ENCODE measurements around the gene UGT2B15.
"Not testable (repeated sequence)": the region's sequence is repeated elsewhere in the genome, so short reads cannot be mapped to it uniquely, and the experiment has no call there.

UGT2B15 gene

GRCh38 chr4:68670479-68670939, at the start of gene UGT2B15:
UGT2B15 (minus strand) TSS chr4:68670652; CDS start chr4:68670618, 34 bp downstream.
- not testable (repeated sequence) for DNase-seq (ENCODE audit: low read depth)

DNA sequence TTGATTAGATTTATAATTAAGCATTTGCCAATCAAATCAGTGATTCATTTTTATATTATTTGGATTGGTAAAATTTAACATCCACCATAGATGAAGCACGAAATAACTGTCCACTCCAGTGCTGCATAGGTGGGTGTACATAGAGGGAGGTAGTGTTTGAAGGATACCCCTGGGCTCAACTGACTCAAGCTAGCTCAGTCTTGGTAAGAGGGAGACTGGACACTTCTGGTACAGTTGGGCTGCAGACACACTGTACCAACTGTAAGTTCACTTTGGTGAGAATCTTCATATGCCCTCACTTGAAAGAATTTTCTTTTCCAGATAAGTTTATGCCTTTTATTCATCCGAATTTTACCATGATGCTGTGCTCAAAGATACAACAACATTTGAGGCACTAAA, 48.6 kb upstream of the UGT2B15 start:
- no peak for DNase-seq (ENCODE audit: low read depth)

DNA sequence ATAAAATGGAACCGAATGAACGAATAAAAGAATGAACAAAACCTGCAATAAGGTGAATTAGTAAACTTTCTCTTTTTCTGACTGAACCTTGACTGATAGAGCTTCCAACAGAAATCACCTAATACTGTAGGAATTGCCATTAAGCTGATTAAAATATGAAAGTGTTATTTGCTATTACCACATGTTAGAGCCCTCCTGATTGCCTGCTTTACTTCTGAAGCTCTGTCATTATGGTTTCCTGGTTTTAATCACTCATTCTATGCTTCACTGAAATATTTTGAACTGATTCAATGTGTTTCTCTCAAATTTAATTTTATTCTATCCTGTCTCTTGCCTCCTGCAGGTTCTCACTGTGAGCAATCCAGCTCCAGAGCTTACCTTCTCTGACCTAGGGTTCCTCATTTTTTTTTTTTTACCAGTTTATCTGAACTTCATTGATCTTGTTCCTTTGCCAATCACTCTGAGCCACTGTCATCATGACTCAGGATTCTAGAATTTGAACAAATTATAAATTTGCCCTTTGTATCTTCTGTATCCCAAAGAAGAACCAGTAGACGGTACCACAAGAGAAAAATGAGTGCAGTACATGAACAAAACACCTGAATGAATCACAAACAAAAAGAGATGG, 48.1 kb upstream of the UGT2B15 start:
- no peak for DNase-seq (ENCODE audit: low read depth)

GRCh38 chr4:68717999-68718398, 47.5 kb upstream of the UGT2B15 start:
- DNase-seq (ENCODE audit: low read depth), result no peak

DNA sequence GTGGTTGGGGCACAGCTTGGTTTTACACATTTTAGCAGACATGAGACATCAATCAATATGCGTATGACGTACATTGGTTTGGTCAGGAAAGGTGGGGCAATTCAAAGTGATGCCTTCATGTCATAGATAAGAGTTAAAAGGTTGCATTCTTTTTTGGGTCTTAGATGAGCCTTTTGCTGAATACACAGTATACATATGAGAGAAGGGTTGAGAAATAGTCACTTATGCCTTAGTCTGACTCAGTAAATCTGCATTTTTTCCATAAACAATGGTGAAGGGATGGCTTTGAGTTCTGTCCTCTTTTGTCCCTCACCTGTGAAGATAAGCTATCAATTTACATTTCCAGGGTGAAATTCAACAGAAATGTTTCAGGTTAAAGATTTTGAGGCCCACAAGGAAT, 43.9 kb upstream of the UGT2B15 start:
- DNase-seq (ENCODE audit: low read depth), result no peak

GRCh38 chr4:68712207-68712606, 41.8 kb upstream of the UGT2B15 start:
- no peak for DNase-seq (ENCODE audit: low read depth)

DNA sequence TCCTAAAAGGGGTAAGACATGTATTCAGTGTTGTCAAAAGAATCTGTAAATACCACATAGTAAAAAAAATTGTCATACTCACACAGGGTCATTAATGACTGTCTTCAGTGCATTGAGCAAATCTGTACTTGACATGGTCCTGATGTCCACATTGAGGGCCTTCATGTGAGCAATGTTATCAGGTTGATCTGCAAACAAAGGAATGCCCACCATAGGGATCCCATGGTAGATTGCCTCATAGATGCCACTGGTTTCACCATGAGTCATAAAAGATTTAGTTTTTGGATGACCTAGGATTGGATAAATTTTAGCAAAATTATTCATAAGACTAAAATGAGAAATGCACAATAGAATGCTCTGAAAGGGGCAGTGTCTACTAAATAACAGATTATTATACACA, 38.1 kb upstream of the UGT2B15 start:
- DNase-seq (ENCODE audit: low read depth), result no peak

DNA sequence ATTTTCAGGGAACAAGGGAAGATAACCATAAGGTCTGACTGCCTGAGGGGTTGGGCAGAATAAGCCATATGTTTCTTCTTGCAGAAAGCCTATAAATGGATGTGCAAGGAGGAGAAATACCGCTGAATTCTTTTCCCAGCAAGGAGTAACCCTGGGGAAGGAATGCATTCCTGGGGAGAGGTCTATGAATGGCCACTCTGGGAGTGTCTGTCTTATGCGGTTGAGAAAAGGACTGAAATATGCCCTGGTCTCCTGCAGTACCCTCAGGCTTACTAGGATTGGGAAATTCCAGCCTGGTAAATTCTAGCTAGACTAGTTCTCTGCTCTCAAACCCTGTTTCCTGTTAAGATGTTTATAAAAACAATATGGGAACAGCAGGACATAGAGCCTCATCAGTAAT, 32.7 kb upstream of the UGT2B15 start:
- DNase-seq (ENCODE audit: low read depth), result not testable (repeated sequence)

GRCh38 chr4:68700152-68700551, 29.7 kb upstream of the UGT2B15 start:
- no peak for DNase-seq (ENCODE audit: low read depth)

- no peak for DNase-seq (ENCODE audit: low read depth)
Observed at GRCh38 chr4:68693325-68694075, 23.0 kb upstream of the UGT2B15 start.

GRCh38 chr4:68691186-68691585, 20.7 kb upstream of the UGT2B15 start:
- no peak for DNase-seq (ENCODE audit: low read depth)

GRCh38 chr4:68683034-68683433, 12.6 kb upstream of the UGT2B15 start:
- no peak for DNase-seq (ENCODE audit: low read depth)

DNA sequence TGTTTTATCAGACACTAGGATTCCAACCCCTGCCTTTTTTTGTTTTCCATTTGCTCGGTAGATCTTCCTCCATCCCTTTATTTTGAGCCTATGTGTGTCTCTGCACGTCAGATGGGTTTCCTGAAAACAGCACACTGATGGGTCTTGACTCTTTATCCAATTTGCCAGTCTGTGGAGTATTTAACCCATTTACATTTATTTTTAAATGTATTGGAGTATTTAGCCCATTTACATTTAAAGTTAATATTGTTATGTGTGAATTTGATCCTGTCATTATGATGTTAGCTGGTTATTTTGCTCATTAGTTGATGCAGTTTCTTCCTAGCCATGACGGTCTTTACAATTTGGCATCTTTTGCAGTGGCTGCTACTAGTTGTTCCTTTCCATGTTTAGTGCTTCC, 10.8 kb upstream of the UGT2B15 start:
- DNase-seq (ENCODE audit: low read depth), result not testable (repeated sequence)

GRCh38 chr4:68673143-68673542, 2.7 kb upstream of the UGT2B15 start:
- no peak for DNase-seq (ENCODE audit: low read depth)

DNA sequence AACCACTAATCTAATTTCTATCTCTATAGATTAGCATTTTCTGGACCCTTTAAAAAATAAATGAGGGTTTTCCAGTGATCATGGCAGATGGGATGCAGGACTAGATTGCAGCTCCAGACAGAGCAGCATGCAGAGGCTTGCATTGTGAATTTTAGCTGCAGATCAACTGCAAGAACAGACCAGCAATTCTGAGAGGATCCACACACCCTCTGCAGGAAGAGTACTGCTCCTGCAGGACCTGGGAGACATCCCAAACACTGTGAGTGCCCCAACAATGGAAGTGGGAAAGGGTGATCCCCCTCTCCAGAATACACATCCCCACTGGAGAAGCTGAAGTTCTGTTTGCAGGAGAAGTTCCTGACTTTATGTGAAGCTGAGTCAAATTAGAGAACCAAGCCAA, 765 bp upstream of the UGT2B15 start:
- not testable (repeated sequence) for DNase-seq (ENCODE audit: low read depth)

DNA sequence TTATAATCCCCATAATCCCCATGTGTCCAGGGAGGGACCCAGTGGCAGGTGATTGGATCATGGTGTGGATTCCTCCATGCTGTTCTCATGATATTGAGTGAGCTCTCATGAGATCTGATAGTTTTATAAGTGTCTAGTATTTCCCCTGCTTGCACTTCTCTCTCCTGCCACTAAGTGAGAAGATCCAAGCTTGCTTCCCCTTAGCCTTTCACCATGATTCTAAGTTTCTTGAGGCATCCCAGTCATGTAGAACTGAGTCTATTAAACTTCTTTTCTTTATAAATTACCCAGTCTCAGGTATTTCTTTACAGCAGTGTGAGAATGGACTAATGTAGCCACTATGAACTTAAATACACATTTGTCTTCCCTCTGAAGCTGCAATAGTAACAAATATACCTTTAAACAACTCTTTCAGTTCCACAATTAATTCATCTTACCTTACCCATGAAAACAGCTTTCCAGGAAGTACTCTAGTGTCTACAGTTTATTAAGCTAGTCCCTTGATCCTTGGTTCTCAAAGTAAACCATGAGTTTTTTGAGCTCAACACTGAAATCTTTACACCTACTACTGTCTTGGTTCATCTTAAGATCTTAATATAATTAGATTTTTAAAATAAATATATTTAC, 1.8 kb downstream of the UGT2B15 start:
- not testable (repeated sequence) for DNase-seq (ENCODE audit: low read depth)

DNA sequence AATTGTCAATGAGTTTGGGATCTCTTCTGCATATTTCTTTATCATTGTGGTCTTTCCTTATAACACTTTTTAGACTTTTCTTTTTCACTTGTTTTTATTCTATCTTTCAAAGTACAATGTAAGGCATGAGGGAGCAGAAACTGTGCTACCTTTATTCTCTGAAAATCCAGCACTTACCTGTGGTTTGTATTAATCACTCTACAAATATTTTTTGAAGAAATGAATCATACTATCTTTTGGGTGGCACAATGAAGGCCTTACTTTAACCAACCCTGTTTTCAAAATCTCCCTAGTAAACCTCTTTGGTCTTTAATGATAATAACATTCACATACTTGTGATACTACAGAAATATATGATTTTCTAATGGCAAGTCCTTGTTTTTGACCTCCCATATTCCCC, 2.9 kb downstream of the UGT2B15 start:
- not testable (repeated sequence) for DNase-seq (ENCODE audit: low read depth)

- not testable (repeated sequence) for DNase-seq (ENCODE audit: low read depth)
Observed at GRCh38 chr4:68664721-68665120, 5.7 kb downstream of the UGT2B15 start.

- not testable (repeated sequence) for DNase-seq (ENCODE audit: low read depth)
Observed at GRCh38 chr4:68662836-68663574, 7.4 kb downstream of the UGT2B15 start.

- DNase-seq (ENCODE audit: low read depth), result no peak
Observed at GRCh38 chr4:68658672-68659071, 11.8 kb downstream of the UGT2B15 start.

DNA sequence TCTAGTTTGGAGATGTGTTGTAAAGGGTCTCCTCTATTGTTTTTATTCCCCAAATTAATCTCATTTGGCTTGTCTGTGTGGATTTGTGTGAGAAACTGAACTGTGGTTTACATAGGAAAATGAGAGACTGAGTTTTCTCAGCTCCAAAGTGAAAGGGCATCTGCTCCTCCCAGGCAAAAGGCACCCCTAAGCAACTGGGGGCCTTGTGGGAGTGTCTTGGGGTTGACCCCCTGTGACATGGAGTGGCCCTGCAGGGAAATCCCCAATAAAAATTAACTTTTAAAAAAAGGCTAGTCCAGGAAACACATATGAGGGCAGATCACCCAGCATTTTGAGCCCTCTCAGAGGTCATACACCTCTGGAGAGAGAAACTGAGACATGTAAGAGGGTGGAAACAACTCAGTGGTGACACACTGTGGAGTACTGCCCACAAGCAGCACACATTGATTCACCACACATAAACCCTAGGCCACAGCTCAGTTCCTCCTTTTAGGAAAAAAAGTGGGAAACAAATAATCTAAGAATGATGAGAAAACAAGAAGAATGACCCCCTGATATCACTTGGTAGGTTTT, 13.3 kb downstream of the UGT2B15 start:
- DNase-seq (ENCODE audit: low read depth), result not testable (repeated sequence)

DNA sequence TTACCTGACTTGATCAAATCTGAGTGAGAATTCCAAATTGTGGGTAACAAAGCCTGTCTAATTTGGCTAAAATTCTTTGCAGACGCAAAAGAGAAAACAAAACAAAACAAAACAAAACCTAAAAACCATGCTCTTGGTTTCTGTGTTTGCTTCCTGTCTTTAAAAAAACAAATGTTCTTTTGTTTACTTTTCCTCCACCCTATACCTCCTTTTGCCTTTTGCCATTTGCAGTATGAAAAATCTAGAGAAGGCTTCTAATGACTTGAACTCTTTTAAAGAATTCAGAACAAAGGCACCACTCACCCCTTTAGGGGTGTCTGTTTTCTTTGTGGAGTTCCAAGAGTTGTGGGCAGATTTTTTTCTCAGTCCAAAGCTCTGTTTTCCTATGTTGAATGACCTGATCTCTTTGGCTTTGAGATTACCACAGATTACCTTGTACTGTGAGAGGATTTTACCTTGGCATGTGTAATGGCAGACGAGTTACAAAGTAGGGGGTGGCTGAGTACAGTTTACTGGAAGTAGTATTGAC, 13.9 kb downstream of the UGT2B15 start:
- not testable (repeated sequence) for DNase-seq (ENCODE audit: low read depth)

Data from activated T-helper 1 cell treated with Interleukin-2 at 50 U/mL for 16 hours (primary cell).